Measurements from ENCODE around the gene SLCO3A1.

Gene SLCO3A1

GRCh38 chr15:92101708-92102394 is 248.3 kb downstream of the SLCO3A1 start:
- no peak for DNase-seq (ENCODE audit: low read depth)
- H3K4me3 ChIP-seq (ENCODE audit: low read depth, low read length), result no peak overlapping the region

GRCh38 chr15:92102395-92102755 is 248.9 kb downstream of the SLCO3A1 start:
- no peak for DNase-seq (ENCODE audit: low read depth)
- H3K4me3 ChIP-seq (ENCODE audit: low read depth, low read length), result no peak overlapping the region

GRCh38 chr15:92104072-92104471 is 250.6 kb downstream of the SLCO3A1 start:
- no peak for DNase-seq (ENCODE audit: low read depth)

GRCh38 chr15:92105611-92106010 is 252.1 kb downstream of the SLCO3A1 start:
- no peak overlapping the region for H3K4me3 ChIP-seq (ENCODE audit: low read depth, low read length)
- DNase-seq (ENCODE audit: low read depth), result no peak

More at GRCh38 chr15:92104072-92104471, 250.6 kb downstream of the SLCO3A1 start:
- H3K4me3 ChIP-seq (ENCODE audit: low read depth, low read length), result no peak overlapping the region

- DNase-seq (ENCODE audit: low read depth), result no peak
- no peak overlapping the region for H3K4me3 ChIP-seq (ENCODE audit: low read depth, low read length)
Measured at GRCh38 chr15:92107510-92107909, 254.0 kb downstream of the SLCO3A1 start.

- DNase-seq (ENCODE audit: low read depth), result no peak
- H3K4me3 ChIP-seq (ENCODE audit: low read depth, low read length), result no peak overlapping the region
Measured at GRCh38 chr15:92109191-92109873, 255.8 kb downstream of the SLCO3A1 start.

GRCh38 chr15:92111291-92111690 is 257.8 kb downstream of the SLCO3A1 start:
- DNase-seq (ENCODE audit: low read depth), result no peak
- H3K4me3 ChIP-seq (ENCODE audit: low read depth, low read length), result no peak overlapping the region

GRCh38 chr15:92111751-92112150 is 258.2 kb downstream of the SLCO3A1 start:
- no peak overlapping the region for H3K4me3 ChIP-seq (ENCODE audit: low read depth, low read length)
- DNase-seq (ENCODE audit: low read depth), result no peak

DNA sequence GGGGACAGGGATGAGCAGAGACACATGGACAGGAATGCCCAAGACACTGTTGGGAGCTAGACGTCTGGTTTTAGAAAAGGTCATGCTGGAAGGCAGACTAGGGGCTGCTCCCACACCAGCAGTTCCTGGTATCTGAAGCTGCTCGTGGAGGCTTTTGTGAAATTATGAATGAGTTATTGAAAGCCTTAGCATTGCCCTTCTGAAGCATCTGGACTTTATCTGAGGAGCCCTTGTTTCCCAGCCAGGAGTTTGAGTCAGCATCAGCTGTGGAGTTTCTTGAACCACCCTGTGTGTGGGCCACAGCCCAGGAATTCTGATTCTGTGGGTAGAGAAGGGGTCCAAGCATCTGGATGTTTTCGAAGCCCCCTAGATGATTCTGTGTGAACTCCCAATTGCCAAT is 258.7 kb downstream of the SLCO3A1 start:
- no peak overlapping the region for H3K4me3 ChIP-seq (ENCODE audit: low read depth, low read length)
- no peak for DNase-seq (ENCODE audit: low read depth)

- no peak for DNase-seq (ENCODE audit: low read depth)
- H3K4me3 ChIP-seq (ENCODE audit: low read depth, low read length), result no peak overlapping the region
Measured at GRCh38 chr15:92112711-92113110, 259.2 kb downstream of the SLCO3A1 start.

DNA sequence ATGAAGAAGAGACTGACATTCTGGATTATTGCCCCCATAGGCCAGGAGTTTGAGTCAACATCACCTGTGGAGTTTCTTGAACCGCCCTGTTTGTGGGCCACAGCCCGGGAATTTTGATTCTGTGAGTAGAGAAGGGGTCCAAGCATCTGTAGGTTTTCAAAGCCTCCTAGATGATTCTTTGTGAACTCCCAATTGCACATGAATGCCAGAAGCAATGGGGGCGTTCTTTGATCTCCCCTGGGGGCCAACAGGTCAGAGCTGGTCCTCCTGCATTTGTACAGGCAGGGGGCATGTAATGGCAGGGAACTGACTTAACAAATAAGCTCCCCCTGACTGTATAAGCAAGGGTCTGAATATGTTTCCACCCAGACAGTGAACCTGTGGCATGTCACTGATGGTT is 260.3 kb downstream of the SLCO3A1 start:
- H3K4me3 ChIP-seq (ENCODE audit: low read depth, low read length), result no peak overlapping the region
- no peak for DNase-seq (ENCODE audit: low read depth)

DNA sequence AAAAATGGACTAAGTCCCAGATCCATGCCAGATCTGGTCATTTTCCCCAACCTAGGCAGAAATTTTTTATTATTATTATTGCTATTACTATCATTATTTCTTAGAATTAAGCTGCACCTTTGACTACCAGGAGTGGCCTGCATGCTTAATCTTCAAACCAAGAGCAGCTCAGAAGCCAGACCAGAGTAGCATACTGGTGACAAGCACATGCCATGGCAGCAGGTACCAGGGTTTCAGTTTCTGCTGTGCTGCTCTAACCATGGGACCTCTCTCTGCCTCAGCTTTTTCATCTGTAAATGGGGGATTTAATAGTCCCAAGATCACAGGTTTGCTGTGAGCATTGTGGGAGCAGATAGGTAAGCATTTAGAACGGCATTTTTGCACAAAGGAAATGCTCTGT is 262.3 kb downstream of the SLCO3A1 start:
- no peak for DNase-seq (ENCODE audit: low read depth)
- H3K4me3 ChIP-seq (ENCODE audit: low read depth, low read length), result no peak overlapping the region

GRCh38 chr15:92116330-92116729 is 262.8 kb downstream of the SLCO3A1 start:
- H3K4me3 ChIP-seq (ENCODE audit: low read depth, low read length), result no peak overlapping the region
- DNase-seq (ENCODE audit: low read depth), result no peak

DNA sequence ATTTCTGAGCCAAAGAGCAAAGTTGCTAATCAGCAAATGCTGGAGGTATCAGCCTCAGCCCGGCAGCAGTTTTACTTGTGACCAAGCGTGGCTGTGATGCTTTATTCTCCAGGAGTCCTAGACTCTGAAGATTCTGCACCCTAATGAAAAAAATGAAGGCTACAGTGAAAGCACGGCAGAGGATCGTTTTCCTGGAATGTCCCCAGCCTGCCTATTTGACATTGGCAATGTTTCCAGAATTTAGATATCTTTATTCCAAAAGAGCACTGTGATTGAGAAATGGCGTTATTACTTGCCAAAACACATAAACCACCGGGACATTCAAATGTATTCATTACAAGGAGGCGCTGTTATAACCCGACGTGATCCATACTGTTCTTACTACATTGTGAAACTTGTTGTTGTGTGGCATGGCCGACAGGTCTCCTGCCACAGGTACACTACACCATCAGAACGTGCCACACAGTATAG is 263.8 kb downstream of the SLCO3A1 start:
- no peak overlapping the region for H3K4me3 ChIP-seq (ENCODE audit: low read depth, low read length)
- peak; percentile 8 for DNase-seq (ENCODE audit: low read depth)

- no peak for DNase-seq (ENCODE audit: low read depth)
- H3K4me3 ChIP-seq (ENCODE audit: low read depth, low read length), result no peak overlapping the region
Measured at GRCh38 chr15:92118162-92118935, 264.8 kb downstream of the SLCO3A1 start.

DNA sequence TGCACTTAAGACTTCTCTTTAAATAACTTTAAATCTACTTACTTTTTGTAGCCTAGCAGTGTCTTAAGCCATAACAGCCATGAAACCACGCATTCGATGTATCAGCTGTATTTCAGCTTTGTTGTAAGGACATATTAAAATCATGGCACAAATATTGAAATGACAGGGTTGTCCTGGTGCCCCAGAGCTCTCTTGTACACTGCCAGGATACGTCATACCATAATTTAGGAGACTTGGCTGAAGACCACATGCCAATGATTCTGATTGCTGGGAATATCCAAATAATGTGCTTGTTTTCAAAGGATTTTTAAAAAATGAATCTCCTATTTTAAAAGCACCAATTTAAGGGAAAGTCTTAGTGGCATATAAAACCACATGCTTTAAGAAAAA is 265.4 kb downstream of the SLCO3A1 start:
- no peak overlapping the region for H3K4me3 ChIP-seq (ENCODE audit: low read depth, low read length)
- no peak for DNase-seq (ENCODE audit: low read depth)

DNA sequence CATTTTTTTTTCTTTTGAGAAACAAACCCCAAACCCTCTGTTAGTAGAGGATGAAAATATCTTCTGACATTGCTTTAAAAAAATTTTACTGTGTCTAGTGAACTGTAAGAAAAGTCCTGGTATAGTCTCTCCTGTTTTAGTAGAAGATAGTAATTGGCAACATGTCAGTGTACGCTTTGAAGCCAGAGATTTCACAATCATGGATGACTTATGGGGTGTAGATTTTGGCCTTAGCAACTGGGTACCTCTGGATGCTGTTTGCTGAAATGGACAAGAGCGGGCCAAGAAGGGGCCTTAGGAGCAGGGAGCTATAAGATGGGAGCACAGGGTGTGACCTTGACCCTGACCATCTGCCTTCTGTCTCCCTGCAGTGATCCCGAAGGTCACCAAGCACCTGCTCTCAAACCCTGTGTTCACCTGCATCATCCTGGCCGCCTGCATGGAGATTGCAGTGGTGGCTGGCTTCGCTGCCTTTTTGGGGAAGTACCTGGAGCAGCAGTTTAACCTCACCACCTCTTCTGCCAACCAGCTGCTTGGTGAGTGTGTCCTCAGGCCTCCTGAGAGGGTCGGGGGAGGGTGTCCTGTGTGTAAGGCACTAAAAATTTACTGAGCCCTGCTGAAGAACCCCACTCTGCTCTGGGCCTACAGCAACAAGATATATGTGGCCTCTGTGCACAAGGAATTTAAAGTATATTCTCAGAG is 266.7 kb downstream of the SLCO3A1 start:
- no peak for DNase-seq (ENCODE audit: low read depth)
- H3K4me3 ChIP-seq (ENCODE audit: low read depth, low read length), result no peak overlapping the region

GRCh38 chr15:92121047-92121446 is 267.5 kb downstream of the SLCO3A1 start:
- no peak for DNase-seq (ENCODE audit: low read depth)
- no peak overlapping the region for H3K4me3 ChIP-seq (ENCODE audit: low read depth, low read length)

DNA sequence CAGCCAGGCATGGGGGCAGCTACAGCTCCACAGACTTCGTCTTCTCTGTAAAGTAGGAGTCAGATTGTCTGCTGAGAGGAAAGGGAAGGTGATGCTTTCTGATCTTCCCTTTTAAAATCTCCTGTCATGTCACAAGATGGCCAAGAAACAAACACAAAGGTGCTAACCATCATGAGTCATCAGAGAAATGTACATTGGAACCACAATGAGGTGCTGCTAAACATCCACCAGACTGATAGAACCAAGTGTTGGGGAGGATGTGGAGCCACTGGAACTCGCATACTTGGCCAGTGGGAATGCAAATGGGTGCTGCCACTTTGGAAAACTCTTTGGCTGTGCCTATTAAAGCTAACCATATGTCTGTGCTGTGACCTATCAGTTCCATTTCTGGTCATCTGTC is 268.8 kb downstream of the SLCO3A1 start:
- no peak overlapping the region for H3K4me3 ChIP-seq (ENCODE audit: low read depth, low read length)
- no peak for DNase-seq (ENCODE audit: low read depth)

All from skeletal muscle cell (primary cell).